ENCODE measurements around the gene SHPK.

The SHPK gene

DNA sequence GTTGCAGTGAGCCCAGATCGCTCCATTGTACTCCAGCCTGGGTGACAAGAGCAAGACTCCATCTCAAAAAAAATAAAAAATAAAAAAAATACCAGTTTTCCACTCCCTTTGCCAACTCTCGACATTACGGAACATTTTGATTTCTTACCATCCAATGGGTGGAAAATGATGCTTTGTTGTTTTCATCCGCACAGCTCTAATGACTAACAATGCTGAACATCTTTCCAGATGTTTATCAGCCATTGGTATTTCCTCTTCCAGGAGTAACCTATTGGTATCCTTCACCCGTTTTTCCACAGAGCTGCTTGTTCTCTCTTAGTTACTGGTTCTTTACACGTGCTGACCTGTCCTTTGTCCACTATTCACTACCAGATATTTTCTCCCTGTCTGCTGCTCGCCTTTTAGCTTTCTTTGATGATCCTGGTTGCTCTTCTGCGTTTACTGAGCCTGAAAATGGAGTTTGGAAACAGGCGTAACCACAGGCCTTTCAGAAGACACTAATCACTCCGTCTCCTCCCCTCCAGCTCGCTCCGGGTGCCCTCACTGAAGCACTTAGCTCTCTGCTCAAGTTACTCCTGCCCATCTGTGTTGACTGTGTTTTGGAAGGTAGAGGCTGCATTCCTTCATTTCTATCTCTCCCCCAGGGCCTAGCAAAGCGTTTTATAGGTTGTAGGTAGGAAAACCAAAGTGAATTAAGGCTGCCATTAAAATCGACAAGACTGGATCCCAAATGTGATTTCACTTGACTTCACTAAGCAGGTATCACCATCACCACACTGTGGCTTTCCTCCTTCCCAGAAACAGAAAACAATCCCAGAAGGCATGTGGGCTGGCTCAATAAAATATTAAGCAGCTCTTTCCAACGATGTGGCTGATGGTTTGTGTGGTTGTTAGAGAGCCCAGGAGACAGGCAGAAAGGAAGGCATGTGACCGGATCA, 8.9 kb downstream of the SHPK start:
- no peak for DNase-seq

DNA sequence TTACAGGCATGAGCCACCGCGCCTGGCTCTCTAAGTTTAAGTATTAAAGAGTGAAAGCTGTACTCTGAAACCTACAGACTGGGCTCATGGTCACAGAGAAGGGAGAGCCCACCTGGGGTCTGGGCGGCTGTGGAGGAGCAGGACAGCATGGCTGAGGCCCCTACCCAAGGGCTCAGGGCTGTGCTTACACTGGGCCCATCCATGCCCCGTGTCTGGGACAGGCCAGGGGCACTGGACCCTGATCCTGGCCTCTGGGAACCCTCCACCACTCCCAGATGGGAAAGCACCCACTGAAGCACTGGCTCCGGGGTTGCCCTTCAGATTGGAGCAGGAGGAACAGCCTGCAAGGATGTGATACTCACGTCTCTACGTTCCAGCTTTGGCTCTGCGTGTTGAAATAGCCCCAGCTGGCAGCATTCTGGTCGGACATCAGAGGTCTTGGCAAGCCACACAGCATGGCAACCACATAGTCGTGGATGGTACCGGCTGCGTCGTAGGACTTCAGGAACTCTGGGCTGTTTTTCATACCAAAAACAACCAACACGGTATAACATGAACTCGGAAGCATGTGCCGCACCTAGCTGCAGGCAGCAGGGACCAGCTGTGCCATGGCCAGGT, 13.0 kb downstream of the SHPK start:
- DNase-seq: no peak

GRCh38 chr17:3621146-3621720, 14.8 kb downstream of the SHPK start:
- no peak for DNase-seq

- no peak for DNase-seq
Measured at GRCh38 chr17:3615160-3615870, 20.7 kb downstream of the SHPK start.

GRCh38 chr17:3613124-3613523, 22.9 kb downstream of the SHPK start:
- DNase-seq: no peak

GRCh38 chr17:3610523-3610922, 25.5 kb downstream of the SHPK start:
- DNase-seq: no peak

DNA sequence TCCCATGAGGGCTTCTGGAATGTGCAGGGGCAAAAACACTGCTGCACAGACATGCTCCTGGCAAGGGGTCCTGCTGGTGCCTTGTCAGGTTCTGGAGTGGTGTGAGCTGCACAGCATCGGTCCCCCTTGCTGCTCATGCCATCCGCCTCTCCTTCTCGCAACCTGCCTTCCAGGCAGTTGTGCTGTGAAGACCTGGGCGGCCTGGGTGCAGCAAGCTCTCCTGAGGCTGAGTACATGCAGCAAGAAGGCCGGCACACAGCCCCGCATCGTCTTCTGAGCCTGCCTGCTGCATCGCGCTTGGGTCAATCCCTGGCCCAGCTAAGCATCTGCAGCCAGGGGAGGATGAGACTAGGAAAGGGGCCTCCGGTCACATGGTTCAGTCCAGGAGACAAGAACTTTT, 26.4 kb downstream of the SHPK start:
- no peak for DNase-seq

DNA sequence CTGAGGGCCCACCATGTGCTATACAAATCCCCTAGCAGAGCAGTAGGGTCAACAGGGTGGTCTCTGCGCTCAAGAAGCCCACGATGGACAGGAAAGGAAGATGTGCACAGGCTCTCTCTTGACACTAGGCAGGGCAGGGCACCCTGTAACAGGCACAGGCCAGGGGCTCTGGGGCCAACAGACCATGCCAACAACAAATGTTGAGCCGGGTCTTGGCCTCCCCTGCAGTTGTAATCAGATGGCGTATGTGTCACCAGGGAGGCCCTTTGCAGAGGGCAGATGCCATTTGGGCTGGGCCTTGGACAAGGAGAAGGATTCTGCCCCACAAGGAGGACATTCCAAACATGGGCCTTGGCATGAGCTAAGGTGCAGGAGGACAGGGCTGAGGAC, 32.2 kb downstream of the SHPK start:
- DNase-seq: no peak

DNA sequence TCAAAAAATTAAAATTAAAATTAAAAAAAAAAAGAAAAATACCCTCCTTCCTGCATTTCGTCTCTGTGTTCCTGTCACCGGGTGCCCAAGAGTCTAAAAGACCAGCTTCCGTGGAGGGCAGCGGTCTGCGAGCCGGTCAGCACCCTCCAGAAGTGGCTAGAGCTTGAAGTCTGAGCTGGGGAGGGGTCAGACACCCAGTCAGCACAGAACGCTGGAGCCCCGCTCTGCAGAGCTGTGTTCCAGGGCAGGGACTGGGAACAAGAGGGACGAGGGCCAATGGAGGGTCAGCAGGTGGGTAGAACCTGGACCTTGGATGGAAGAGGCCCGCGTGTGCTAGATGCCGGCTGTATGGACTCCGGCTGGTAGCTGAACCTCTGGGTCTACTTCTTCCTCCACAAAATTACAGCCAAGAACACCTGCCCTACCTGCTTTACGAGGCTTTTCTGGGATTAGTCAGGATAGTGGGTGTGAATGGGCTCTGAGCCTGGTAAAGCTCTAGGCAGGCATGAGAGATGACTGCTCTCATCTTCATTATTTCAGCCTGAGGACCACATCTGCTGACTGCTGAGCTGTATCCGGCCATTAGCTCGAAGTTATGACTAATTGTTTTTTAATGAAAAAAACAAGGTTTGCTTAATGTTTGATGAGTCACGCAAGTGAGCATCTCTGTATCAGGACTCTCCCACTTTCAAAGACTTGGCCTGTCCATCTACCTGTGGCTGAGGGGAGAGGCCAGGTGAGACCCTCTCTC, 32.8 kb downstream of the SHPK start:
- no peak for DNase-seq

DNA sequence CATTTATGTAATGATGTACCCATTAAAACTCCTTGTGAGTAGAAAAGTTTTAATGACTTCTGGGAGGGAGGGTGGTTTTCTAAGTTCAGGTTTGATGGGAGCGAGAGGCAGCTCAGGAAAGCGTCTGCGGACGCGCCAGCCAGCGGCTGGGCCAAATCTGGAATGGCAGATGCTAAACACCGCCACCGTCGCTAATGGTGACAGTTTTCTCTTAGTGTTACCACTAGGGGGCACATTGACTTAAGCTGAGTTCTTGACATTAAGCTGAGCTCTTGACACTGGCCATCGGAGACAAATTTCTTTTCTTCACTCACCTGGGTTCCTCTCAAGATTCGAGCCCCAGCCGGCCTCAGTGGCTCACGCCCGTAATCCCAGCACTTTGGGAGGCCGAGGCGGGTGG, 33.6 kb downstream of the SHPK start:
- no peak for DNase-seq

DNA sequence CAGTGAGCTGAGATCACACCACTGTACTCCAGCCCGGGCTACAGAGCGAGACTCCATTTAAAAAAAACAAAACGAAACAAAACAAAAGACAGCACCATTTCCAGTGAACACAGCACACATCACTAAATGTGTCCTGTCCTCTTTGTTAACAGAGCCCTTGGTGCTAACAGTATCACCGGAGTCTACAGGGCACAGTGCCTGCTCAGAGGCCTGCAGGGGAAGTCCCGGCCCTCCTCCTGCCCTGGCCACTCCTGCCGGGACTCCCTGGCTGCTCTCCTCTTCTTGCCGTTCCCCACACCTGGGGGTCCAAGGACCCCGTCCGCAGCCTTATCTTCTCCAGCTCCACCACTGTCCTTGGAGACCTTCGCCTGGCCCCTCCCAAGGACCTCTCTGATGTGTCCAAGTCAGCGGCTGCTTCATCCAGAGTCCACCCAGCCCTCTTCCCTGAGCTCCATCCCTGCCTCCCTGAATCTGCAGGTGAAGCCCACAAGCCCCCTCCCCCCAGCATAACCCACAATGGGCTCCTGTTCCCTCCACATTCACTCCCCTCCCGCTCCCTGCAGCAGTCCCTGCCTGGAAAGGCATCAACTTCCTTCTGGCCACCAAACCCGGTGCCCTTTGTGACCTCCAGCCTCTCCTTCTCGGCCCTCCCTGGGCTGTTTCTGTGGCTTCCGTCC, 35.4 kb downstream of the SHPK start:
- DNase-seq: no peak

- no peak for DNase-seq
Measured at GRCh38 chr17:3598078-3598477, 38.0 kb downstream of the SHPK start.

DNA sequence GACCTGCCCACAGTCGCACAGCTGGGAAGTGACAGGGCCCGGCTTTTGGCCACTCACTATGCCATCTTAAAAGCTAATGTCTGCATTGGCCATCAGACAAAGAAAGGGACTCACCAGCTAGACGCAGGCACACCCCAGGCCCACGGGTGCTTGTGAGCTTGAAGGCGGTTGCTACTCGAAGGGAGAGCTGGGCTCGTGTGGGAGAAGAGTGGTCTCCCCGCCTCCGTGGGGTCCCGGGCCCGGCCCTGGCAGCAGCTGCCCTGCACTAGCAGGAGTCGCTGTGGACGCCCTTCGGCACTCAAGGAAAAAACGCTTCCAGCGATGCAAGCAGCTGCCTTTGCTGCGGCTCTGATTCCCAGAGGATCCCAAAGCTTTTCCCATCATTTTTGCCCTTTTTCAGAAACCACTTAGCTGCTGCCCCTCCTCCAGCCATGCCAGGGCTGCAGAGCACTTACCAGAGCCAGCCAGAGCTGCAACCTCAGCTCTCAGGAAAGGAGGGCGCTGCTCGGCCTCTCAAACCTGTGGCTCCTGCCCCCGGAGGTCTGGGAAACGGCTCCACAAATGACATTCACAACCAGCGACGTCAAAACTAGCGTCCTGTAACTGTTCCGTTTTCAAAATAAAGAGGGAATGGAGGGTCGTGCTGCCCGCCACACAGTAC, 39.1 kb downstream of the SHPK start:
- DNase-seq: no peak

DNA sequence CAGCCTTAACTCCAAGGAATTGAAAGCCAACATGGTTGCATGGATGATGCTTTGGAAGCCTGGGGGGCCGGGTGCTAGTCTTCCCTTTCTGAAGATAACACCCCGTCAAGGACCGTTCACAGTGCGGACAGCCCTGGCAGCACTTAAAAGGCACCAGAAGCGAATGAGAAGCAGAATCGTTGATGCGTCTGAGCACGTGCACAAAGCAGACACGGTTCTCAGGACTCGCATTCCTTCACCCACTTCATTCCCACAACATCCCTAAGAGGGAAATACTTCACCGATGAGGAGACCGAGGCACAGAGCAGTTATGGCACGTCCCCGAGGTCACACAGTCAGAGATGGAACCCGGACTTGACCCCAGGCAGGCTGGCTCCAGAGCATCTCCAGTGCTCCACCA, 41.1 kb downstream of the SHPK start:
- DNase-seq: no peak

DNA sequence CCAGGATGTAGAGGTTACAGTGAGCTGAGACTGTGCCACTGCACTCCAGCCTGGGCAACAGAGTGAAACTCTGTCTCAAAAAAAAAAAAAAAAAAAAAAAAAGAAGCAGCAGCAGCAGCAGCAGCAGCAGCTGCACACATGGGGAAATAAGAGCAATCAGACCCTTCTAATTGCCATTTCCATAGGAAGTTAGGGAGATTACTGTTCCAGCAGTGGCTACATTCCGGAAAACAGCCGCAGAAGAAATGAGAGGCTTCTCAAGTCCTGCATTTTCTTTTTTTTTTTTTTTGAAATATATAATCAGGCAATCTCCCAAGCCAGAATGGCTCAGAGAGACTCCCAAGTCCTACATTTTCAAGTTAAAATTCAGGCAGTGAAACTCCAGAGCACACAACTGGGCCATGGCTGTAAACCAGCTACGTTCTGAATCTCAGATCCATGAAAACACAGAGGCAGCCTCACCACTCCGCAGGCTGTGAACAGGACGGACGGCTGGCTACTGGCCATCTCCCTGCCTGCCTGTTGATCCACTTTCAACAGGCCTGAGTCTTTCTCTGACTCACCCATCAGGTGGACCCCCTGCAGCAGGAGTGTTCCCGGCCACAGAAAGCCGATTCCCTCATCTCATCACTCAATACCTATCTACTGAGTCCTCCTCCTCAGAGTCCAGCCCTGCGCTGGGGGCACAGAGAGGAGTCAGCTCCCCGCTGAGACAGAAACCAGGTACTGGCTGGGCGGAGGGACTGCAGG, 41.8 kb downstream of the SHPK start:
- no peak for DNase-seq

- no peak for DNase-seq
Measured at GRCh38 chr17:3593384-3593783, 42.7 kb downstream of the SHPK start.

- DNase-seq: no peak
Measured at GRCh38 chr17:3592216-3592860, 43.7 kb downstream of the SHPK start.

GRCh38 chr17:3590768-3591167, 45.3 kb downstream of the SHPK start:
- no peak for DNase-seq

DNA sequence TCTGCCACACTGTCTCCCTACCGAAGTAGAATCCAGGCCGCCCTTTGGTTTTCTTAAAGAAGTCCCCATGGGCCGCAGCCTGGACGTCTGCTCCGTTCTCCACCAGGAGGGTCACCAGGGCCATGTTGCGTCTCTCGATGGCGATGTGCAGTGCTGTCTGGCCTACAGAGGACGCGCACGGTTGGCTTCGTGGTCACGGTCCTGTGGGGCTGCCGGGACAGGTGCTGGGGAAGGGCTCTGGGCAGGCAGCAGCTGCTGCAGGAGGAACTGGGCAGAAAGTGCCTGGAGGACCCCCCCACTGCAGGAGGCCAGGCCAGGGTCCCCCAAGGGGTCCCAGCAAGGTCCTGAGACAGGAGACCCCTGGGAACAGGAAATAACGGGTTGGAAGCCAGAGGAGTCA, 45.8 kb downstream of the SHPK start:
- no peak for DNase-seq

GRCh38 chr17:3589784-3590183, 46.3 kb downstream of the SHPK start:
- DNase-seq: no peak

Measured in NCI-H446 treated with DMSO at 0.1 percent for 48 hours (cell line).